HepG2 (cell line): ENCODE data around the gene INPP4B. TPM values are rescaled to one million over a fixed set of nuclear protein-coding genes. Genes with fewer than 3 reads are reported as not detected.

Source experiments
- ATAC-seq: fragments of 200-7000 bp; cut with Tn5 transposase; 3 replicates; pipeline ENCODE4 v1.9.1; 2020; ENCODE audit warnings: mild to moderate bottlenecking, moderate library complexity
- BruUV-seq: library from RNA; stranded (reverse); fragments of 400-500 nt; replicated peaks from 2 replicates; lab custom pipeline; 2021; lab: Mats Ljungman, UMichigan
- CTCF ChIA-PET: fragments of 300-600 bp; formaldehyde crosslinking; extraction: SDS; loops from one replicate; lab custom pipeline; 2021; ENCODE audit warnings: low total read pairs, inconsistent platforms, low intra/inter-chr PET ratio; lab: Yijun Ruan, JAX
- POLR2A ChIA-PET: fragments of 350-600 bp; sonication (Branson Sonifier 250); formaldehyde crosslinking; loops from one replicate; lab custom pipeline; 2020; ENCODE audit warnings: antibody characterized with exemption, inconsistent platforms; lab: Yijun Ruan, JAX
- DNase-seq: peaks from one replicate; pipeline ENCODE4 v3.0.0-alpha.2; 2015; ENCODE audit warnings: low spot score
- FAIRE-seq: peaks from 3 replicates; lab custom pipeline; 2011; peaks lifted over from hg19 to GRCh38; lab: Jason Lieb, UNC
- H2AFZ ChIP-seq: one replicate; pipeline ENCODE4 v1.6.1; 2011; ENCODE audit warnings: low read length, inconsistent platforms
- H3K27ac ChIP-seq: fragments of 300-600 bp; 3 replicates; pipeline ENCODE4 v1.8.0; 2011; ENCODE audit warnings: mixed run types, mild to moderate bottlenecking, mixed read lengths, low read length, inconsistent platforms; ENCODE audit not compliant: insufficient read depth; ENCODE audit errors: extremely low read length
- H3K27me3 ChIP-seq, 2 experiments: fragments of 200-600 bp in 1 of 2; 2 replicates in 1 of 2; 3 replicates in 1 of 2; pipeline versions ENCODE4 v1.6.0 to v1.8.0; 2011; ENCODE audit warnings: low read length in 2 of 2, mild to moderate bottlenecking in 2 of 2, moderate library complexity in 2 of 2, inconsistent platforms in 1 of 2; ENCODE audit not compliant: insufficient read depth in 2 of 2, control insufficient read depth in 1 of 2
- H3K36me3 ChIP-seq, 2 experiments: fragments of 200-600 bp in 1 of 2; replicated peaks in 1 of 2; 2 replicates in 1 of 2; 3 replicates in 1 of 2; pipeline versions ENCODE4 v1.5.1 to v1.8.0; 2011; ENCODE audit warnings: low read length in 2 of 2, inconsistent platforms in 1 of 2; ENCODE audit not compliant: insufficient read depth in 2 of 2, control insufficient read depth in 1 of 2
- H3K4me1 ChIP-seq: 2 replicates; pipeline ENCODE4 v1.5.1; 2012; ENCODE audit warnings: low read length, inconsistent platforms; ENCODE audit not compliant: insufficient read depth
- H3K4me2 ChIP-seq: 2 replicates; pipeline ENCODE4 v1.6.0; 2011; ENCODE audit warnings: low read depth, low read length, inconsistent platforms
- H3K4me3 ChIP-seq, 3 experiments: fragments of 200-600 bp in 1 of 3; sonication (generic), shearing (Covaris generic) in 1 of 3; replicated peaks in 1 of 3; 2 replicates each; pipeline ENCODE4 v1.5.1; 2011 to 2016; ENCODE audit warnings: low read length in 3 of 3, inconsistent platforms in 2 of 3, low read depth in 2 of 3, mild to moderate bottlenecking in 2 of 3, control low read depth in 1 of 3, mixed read lengths in 1 of 3; ENCODE audit not compliant: insufficient read depth in 1 of 3
- H3K79me2 ChIP-seq: one replicate; pipeline ENCODE4 v1.6.1; 2011; ENCODE audit warnings: low read length, inconsistent platforms; ENCODE audit not compliant: insufficient read depth
- H3K9ac ChIP-seq: 2 replicates; pipeline ENCODE4 v1.6.0; 2011; ENCODE audit warnings: mild to moderate bottlenecking, low read depth, low read length, inconsistent platforms; ENCODE audit not compliant: insufficient read depth
- H3K9me3 ChIP-seq: 2 replicates; pipeline ENCODE4 v1.5.1; 2012; ENCODE audit warnings: mild to moderate bottlenecking, low read length
- H4K20me1 ChIP-seq: 2 replicates; pipeline ENCODE4 v1.6.0; 2011; ENCODE audit warnings: inconsistent platforms, mild to moderate bottlenecking, low read length, moderate library complexity; ENCODE audit not compliant: insufficient read depth
- CREB1 ChIP-seq, 2 experiments: fragments of 450-650 bp in 1 of 2; IDR thresholded peaks; 2 replicates each; pipeline ENCODE4 v1.6.1; 2016 to 2017; ENCODE audit warnings: control low read depth in 1 of 2, mild to moderate bottlenecking in 1 of 2, missing compliant biosample characterization in 1 of 2, missing genetic modification characterization in 1 of 2
- EHMT2 ChIP-seq: fragments of 200-600 bp; sonication (generic); IDR thresholded peaks from 2 replicates; pipeline ENCODE4 v1.7.0; 2017; ENCODE audit warnings: antibody characterized with exemption, low read depth, low read length, borderline replicate concordance
- HNF4A ChIP-seq: sonication (generic); formaldehyde crosslinking; IDR thresholded peaks from 2 replicates; pipeline ENCODE4 v1.4.0; 2020; ENCODE audit warnings: missing genetic modification reagents
- IRX3 ChIP-seq: sonication (generic); formaldehyde crosslinking; IDR thresholded peaks from 2 replicates; pipeline ENCODE4 v1.8.1; 2023; ENCODE audit warnings: mild to moderate bottlenecking, low read depth, missing genetic modification reagents, borderline replicate concordance
- KLF16 ChIP-seq, 2 experiments: sonication (generic) in 1 of 2; formaldehyde crosslinking in 1 of 2; IDR thresholded peaks; 2 replicates each; pipeline versions ENCODE4 v1.6.1 to v1.8.0; 2016 to 2023; ENCODE audit warnings: missing genetic modification reagents in 2 of 2, missing compliant biosample characterization in 1 of 2
- NR2F1 ChIP-seq, 2 experiments: fragments of 450-650 bp in 1 of 2; formaldehyde crosslinking in 1 of 2; IDR thresholded peaks; 2 replicates each; pipeline versions ENCODE4 v1.5.0 to v1.6.1; 2016 to 2020; ENCODE audit warnings: mild to moderate bottlenecking in 1 of 2, missing compliant biosample characterization in 1 of 2, missing genetic modification reagents in 1 of 2, moderate library complexity in 1 of 2
- RBM39 ChIP-seq: fragments of 200-400 bp; formaldehyde crosslinking; IDR thresholded peaks from one replicate; pipeline ENCODE4 v1.6.1; 2018; ENCODE audit warnings: antibody characterized with exemption, mild to moderate bottlenecking, low read depth, low read length; ENCODE audit not compliant: poor library complexity, severe bottlenecking
- TFE3 ChIP-seq: IDR thresholded peaks from 2 replicates; pipeline ENCODE4 v1.6.1; 2016
- ZNF605 ChIP-seq: sonication (generic); formaldehyde crosslinking; IDR thresholded peaks from 2 replicates; pipeline ENCODE4 v1.8.0; 2022; ENCODE audit warnings: mild to moderate bottlenecking, missing genetic modification reagents
- ZNF639 ChIP-seq: conservative IDR thresholded peaks from 2 replicates; pipeline ENCODE4 v1.6.1; 2018; ENCODE audit warnings: missing genetic modification reagents
- ZNF816 ChIP-seq: sonication (generic); formaldehyde crosslinking; IDR thresholded peaks from 2 replicates; pipeline ENCODE4 v1.8.0; 2022; ENCODE audit warnings: missing genetic modification reagents, mild to moderate bottlenecking, borderline replicate concordance
- WGBS: methylation state at CpG from one replicate; pipeline ENCODE4 v1.1.6; 2017; ENCODE audit warnings: low lambda C conversion rate; 5-methylcytosine and 5-hydroxymethylcytosine counted together
- in situ Hi-C: cut with HindIII; loops from 2 replicates; pipeline ENCODE4 v1.10.0; 2017; ENCODE audit warnings: low pct_unique_long_range_greater_than_20kb; ENCODE audit not compliant: extremely low pct_ligation_motif_present
- intact Hi-C: fragments of 100-400 bp; cut with micrococcal nuclease; formaldehyde crosslinking; loops from one replicate; pipeline ENCODE4 v1.10.0; 2022; ENCODE audit not compliant: unreplicated experiment
- polyA plus RNA-seq, 8 experiments: library from polyadenylated mRNA; depleted of rRNA in 3 of 8; stranded (reverse) in 7 of 8; unstranded in 1 of 8; fragments of >200 nt; fragmentation: Illumina TruSeq in 4 of 8; extraction: Trizol in 4 of 8; gene quantifications; 2 replicates each; pipeline versions ENCODE4 v1.2.1 to v1.2.3, GENCODE V29; 2011 to 2016; ENCODE audit warnings: low read depth in 4 of 8, missing spikeins in 1 of 8, mixed read lengths in 1 of 8; ENCODE audit not compliant: insufficient read depth in 1 of 8
- total RNA-seq, 5 experiments: library from RNA; depleted of rRNA; stranded (reverse); fragments of >200 nt; fragmentation: Illumina TruSeq; extraction: Trizol; gene quantifications; 2 replicates each; pipeline ENCODE4 v1.2.3, GENCODE V29; 2016; ENCODE audit warnings: low read depth in 1 of 5

Gene INPP4B
- total and polyA plus RNA-seq, 2 of the 13 experiments (the other 11 are each of a cell fraction or from before 2014, with no cell fraction given), result not detected

- DNase-seq (no peak), ATAC-seq (no peak), FAIRE-seq (no peak)
- no TSS peak for BruUV-seq
- Histone ChIP-seq H3K4me3 (no peak overlapping the region), H2AFZ (no peak overlapping the region), H3K9me3 (no peaks in the 10 kb centered on the region), H3K4me2 (no peak overlapping the region), H3K9ac (no peak overlapping the region), H3K4me1 (no peaks in the 10 kb centered on the region), H4K20me1 (no peaks in the 10 kb centered on the region), H3K36me3 (no peaks in the 10 kb centered on the region), H3K27me3 (no peaks in the 10 kb centered on the region), H3K79me2 (no peaks in the 10 kb centered on the region), H3K27ac (no peak overlapping the region)
- in situ Hi-C loops, result no loop called here
- no CpG with 5 or more reads among the region's 8 CpGs for WGBS
- ChIA-PET POLR2A (no interaction called here), CTCF (no interaction called here)
- intact Hi-C loops, result no loop called here
- TF ChIP-seq TFE3 (CRISPR knock-in tag), result no peak
- no peak for TF ChIP-seq ZNF816 (CRISPR knock-in tag)
- TF ChIP-seq ZNF605 (CRISPR knock-in tag), result no peak
- no peak for TF ChIP-seq HNF4A (CRISPR knock-in tag)
- TF ChIP-seq EHMT2, result no peak
Measured at GRCh38 chr4:142435599-142436235, 410.4 kb downstream of the INPP4B start.

- H3K79me2 ChIP-seq, result no peaks in the 10 kb centered on the region
- no peak for FAIRE-seq
- no peaks in the 10 kb centered on the region for H4K20me1 ChIP-seq
- in situ Hi-C loops, result no loop called here
- no peak for ATAC-seq
- no peak for DNase-seq
- no peaks in the 10 kb centered on the region for H3K4me1 ChIP-seq
- WGBS, result 31% methylated on average over 2 of the region's 2 CpGs
- POLR2A ChIA-PET, result no interaction called here
- BruUV-seq, result no TSS peak
- no peak overlapping the region for H3K4me2 ChIP-seq
- H3K9ac ChIP-seq, result no peak overlapping the region
- H3K36me3 ChIP-seq, result no peaks in the 10 kb centered on the region
- TF ChIP-seq NR2F1 (CRISPR knock-in tag; IDR thresholded peaks at IDR 0.05) (no peak), CREB1 (IDR thresholded peaks at IDR 0.05) (no peak), CREB1 (CRISPR knock-in tag; IDR thresholded peaks at IDR 0.05) (no peak), IRX3 (CRISPR knock-in tag) (no peak), KLF16 (CRISPR knock-in tag; IDR thresholded peaks at IDR 0.05) (no peak), ZNF639 (CRISPR knock-in tag) (no peak), RBM39 (no peak)
- TF ChIP-seq, all 625 proteins: peak for 0
- Histone ChIP-seq H2AFZ (no peak overlapping the region), H3K4me3 (no peak overlapping the region), H3K27ac (no peak overlapping the region), H3K9me3 (no peaks in the 10 kb centered on the region), H3K27me3 (no peaks in the 10 kb centered on the region)
- CTCF ChIA-PET, result no interaction called here
- intact Hi-C loops, result no loop called here
Measured at GRCh38 chr4:142434519-142435224, 411.4 kb downstream of the INPP4B start.
